Measurements from ENCODE around the gene CNTN4. TPM values are rescaled to one million over a fixed set of nuclear protein-coding genes. Genes with fewer than 3 reads are reported as not detected.

The CNTN4 gene
- total RNA-seq, 1 experiment from 2014 or later: 0.12 TPM

DNA sequence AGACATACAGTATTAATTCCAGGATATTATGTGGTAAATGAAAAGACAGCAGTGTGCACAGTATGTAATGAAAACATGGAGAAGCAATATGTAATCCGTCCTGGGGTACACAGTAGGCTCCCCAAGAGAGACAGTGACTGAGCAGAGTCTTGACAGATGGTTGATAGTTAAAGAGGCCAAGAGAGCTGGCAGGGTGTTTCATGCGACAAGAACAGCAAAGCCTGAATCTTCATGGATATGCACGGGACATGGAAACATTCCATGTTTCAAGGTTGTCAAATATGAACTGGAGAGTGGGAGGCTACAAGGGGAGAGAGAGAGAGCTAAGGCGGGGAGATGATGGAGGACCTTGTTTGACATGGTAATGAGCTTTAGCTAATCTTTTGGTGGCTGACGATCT is 673.1 kb downstream of the CNTN4 start:
- Mint-ChIP-seq H3K4me3 (ENCODE audit: unreplicated experiment) (no peak overlapping the region), H3K27ac (ENCODE audit: low read depth, unreplicated experiment) (no peak overlapping the region), H3K4me1 (ENCODE audit: insufficient read depth, unreplicated experiment) (no peaks in the 10 kb centered on the region), H3K27me3 (ENCODE audit: insufficient read depth, unreplicated experiment) (peaks cover 61% of the 10 kb centered on the region), H3K9me3 (ENCODE audit: unreplicated experiment) (no peaks in the 10 kb centered on the region), H3K36me3 (ENCODE audit: insufficient read depth, unreplicated experiment) (no peaks in the 10 kb centered on the region)
- no TSS peak for BruUV-seq (replicated peaks)
- CTCF ChIA-PET: no interaction called here
- TF ChIP-seq, protein P1, sequence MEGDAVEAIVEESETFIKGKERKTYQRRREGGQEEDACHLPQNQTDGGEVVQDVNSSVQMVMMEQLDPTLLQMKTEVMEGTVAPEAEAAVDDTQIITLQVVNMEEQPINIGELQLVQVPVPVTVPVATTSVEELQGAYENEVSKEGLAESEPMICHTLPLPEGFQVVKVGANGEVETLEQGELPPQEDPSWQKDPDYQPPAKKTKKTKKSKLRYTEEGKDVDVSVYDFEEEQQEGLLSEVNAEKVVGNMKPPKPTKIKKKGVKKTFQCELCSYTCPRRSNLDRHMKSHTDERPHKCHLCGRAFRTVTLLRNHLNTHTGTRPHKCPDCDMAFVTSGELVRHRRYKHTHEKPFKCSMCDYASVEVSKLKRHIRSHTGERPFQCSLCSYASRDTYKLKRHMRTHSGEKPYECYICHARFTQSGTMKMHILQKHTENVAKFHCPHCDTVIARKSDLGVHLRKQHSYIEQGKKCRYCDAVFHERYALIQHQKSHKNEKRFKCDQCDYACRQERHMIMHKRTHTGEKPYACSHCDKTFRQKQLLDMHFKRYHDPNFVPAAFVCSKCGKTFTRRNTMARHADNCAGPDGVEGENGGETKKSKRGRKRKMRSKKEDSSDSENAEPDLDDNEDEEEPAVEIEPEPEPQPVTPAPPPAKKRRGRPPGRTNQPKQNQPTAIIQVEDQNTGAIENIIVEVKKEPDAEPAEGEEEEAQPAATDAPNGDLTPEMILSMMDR (IDR thresholded peaks at IDR 0.05; ENCODE audit: unreplicated experiment): no peak
- POLR2A ChIA-PET: no interaction called here
- intact Hi-C loops (cut with micrococcal nuclease): no loop called here
- DNase-seq (ENCODE audit: unreplicated experiment): no peak

GRCh38 chr3:2772803-2773202 is 674.1 kb downstream of the CNTN4 start:
- intact Hi-C loops (cut with micrococcal nuclease): no loop called here
- CTCF ChIA-PET: no interaction called here
- Mint-ChIP-seq H3K36me3 (ENCODE audit: insufficient read depth, unreplicated experiment) (no peaks in the 10 kb centered on the region), H3K27ac (ENCODE audit: low read depth, unreplicated experiment) (no peak overlapping the region), H3K27me3 (ENCODE audit: insufficient read depth, unreplicated experiment) (peaks cover 52% of the 10 kb centered on the region), H3K4me3 (ENCODE audit: unreplicated experiment) (no peak overlapping the region), H3K4me1 (ENCODE audit: insufficient read depth, unreplicated experiment) (no peaks in the 10 kb centered on the region), H3K9me3 (ENCODE audit: unreplicated experiment) (no peaks in the 10 kb centered on the region)
- POLR2A ChIA-PET: no interaction called here
- TF ChIP-seq, protein P1 (IDR thresholded peaks at IDR 0.05; ENCODE audit: unreplicated experiment): no peak
- no peak for DNase-seq (ENCODE audit: unreplicated experiment)
- BruUV-seq (replicated peaks): no TSS peak

DNA sequence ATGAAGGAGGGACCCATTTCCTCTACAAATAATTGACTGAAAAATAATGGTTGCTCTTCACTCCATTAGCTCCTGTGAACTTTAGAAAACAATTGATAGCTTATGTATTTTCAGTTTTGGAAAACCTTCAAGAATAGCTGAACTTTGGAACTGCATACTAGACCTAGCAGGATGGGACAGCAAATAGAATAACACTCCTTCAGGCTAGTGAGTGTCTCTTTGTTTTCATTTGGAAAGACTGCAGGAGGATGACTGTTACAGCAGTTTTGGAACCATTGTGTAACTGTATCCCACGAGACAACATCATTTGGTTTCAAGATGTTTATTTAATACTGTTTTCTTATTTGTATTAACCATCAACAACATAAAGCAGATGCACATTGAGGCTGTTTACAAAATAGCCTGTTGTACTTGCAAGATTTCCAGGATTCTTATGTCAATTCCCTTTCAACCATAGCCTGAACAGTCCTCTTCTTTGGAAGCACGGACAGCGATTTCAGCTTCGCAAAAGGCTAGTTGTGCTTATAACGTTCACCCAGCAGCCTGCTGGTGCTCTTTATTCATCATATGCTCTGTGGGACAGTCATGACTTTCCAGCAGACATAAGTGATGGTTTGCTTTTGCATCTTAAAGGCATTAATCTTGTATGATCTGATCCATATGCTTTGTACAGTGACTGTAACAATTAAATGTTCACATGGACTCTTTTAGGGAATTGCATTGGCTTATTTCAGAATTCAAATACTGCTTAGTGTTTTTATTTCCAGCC is 676.0 kb downstream of the CNTN4 start:
- H3K4me3 Mint-ChIP-seq (ENCODE audit: unreplicated experiment): no peak overlapping the region
- no peak for DNase-seq (ENCODE audit: unreplicated experiment)
- H3K27ac Mint-ChIP-seq (ENCODE audit: low read depth, unreplicated experiment): no peak overlapping the region
- intact Hi-C loops (cut with micrococcal nuclease): no loop called here
- no TSS peak for BruUV-seq (replicated peaks)
- no peaks in the 10 kb centered on the region for H3K36me3 Mint-ChIP-seq (ENCODE audit: insufficient read depth, unreplicated experiment)
- no peaks in the 10 kb centered on the region for H3K9me3 Mint-ChIP-seq (ENCODE audit: unreplicated experiment)
- H3K4me1 Mint-ChIP-seq (ENCODE audit: insufficient read depth, unreplicated experiment): no peaks in the 10 kb centered on the region
- peaks cover 69% of the 10 kb centered on the region for H3K27me3 Mint-ChIP-seq (ENCODE audit: insufficient read depth, unreplicated experiment)
- POLR2A ChIA-PET: no interaction called here
- CTCF ChIA-PET: no interaction called here
- TF ChIP-seq, protein P1 (IDR thresholded peaks at IDR 0.05; ENCODE audit: unreplicated experiment): no peak

- no peak for DNase-seq (ENCODE audit: unreplicated experiment)
- intact Hi-C loops (cut with micrococcal nuclease): no loop called here
- CTCF ChIA-PET: no interaction called here
- Mint-ChIP-seq H3K4me1 (ENCODE audit: insufficient read depth, unreplicated experiment) (no peaks in the 10 kb centered on the region), H3K27ac (ENCODE audit: low read depth, unreplicated experiment) (no peak overlapping the region), H3K27me3 (ENCODE audit: insufficient read depth, unreplicated experiment) (peaks cover 45% of the 10 kb centered on the region), H3K9me3 (ENCODE audit: unreplicated experiment) (no peaks in the 10 kb centered on the region), H3K36me3 (ENCODE audit: insufficient read depth, unreplicated experiment) (no peaks in the 10 kb centered on the region), H3K4me3 (ENCODE audit: unreplicated experiment) (no peak overlapping the region)
- TF ChIP-seq, protein P1 (IDR thresholded peaks at IDR 0.05; ENCODE audit: unreplicated experiment): no peak
- no TSS peak for BruUV-seq (replicated peaks)
- POLR2A ChIA-PET: interaction anchor here (0.7 kb wide), 1 partner anchor 244 kb away, joined by 3 read pairs; no protein-coding TSS in a partner anchor
These were observed 684.6 kb downstream of the CNTN4 start for GRCh38 chr3:2783261-2783660.
